Stimulated activated CD8-positive, alpha-beta memory T cell treated with anti-CD3 and anti-CD28 coated beads, Interleukin-12 subunit alpha, Interleukin-12 subunit beta, amount 100 ng/mL, for 4 hours (primary cell): ENCODE results near the gene ZDHHC11B.
"Not testable (repeated sequence)": the region's sequence is repeated elsewhere in the genome, so short reads cannot be mapped to it uniquely, and the experiment has no call there.

Experiments used
- DNase-seq: peaks from one replicate; pipeline ENCODE4 v3.0.0-alpha.2; 2020; ENCODE audit warnings: low read depth

The ZDHHC11B gene, protein sequence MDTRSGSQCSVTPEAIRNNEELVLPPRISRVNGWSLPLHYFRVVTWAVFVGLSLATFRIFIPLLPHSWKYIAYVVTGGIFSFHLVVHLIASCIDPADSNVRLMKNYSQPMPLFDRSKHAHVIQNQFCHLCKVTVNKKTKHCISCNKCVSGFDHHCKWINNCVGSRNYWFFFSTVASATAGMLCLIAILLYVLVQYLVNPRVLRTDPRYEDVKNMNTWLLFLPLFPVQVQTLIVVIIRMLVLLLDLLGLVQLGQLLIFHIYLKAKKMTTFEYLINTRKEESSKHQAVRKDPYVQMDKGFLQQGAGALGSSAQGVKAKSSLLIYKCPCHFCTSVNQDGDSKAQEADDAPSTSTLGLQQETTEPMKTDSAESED

DNA sequence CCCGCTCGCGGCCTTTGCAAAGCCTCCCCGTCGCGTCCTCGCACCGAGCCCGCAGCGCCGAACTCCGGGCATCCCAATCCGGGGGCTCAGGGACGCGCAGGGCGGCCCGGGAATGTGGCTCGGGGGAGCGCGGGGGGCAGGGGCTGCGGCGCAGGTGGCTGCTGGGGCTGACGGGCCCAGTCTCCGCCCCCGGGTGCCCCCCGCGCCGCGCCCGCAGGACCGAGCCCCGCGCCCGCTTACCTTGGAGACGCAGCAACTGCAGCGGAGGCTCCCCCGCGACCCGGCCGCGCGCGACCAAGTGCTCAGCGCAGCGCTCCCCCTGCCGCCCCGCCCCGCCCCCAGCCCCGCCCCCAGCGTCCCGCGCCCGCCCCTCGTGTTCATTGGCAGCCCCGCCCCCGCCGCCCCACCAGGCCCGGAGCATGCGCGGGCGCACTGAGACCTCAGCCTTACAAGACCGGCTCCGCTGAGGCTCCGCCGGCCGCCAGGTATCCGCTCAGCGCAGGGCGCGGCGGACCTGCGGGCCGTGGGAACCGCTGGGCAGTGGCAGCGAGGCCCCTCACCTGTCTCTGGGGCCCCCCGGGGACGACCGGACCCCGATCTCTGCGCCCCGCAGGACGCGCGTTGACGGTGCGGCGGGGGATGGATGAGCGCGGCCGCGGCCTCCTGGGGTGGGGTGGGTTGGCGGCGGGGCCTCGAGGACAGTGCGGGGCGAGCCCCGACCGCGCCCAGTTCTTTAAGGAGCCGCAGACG is at the start of gene ZDHHC11B:
Gene ZDHHC11B (minus strand): TSS at position 302 of the 750 bp plus-strand sequence. CDS start 17,810 bp downstream, outside the sequence.
- DNase-seq = peak; percentile 80

DNA sequence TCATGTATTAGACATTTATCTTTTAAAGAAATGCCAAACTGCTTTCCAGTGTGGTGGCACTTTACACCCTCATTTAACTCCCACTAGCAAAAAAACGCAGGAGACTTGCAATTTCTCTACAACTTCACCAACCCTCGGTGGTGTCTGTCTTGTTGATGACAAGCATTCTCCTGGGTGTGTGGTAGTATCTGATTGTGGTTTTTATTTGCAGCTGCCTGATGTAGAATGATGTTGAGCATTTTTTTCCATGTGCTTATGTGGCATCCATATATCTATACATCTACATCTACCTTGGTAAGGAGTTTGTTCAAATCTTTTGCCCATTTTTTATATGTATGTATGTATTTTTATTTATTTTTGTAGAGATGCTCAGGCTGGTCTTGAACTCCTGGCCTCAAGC is 49.5 kb upstream of the ZDHHC11B start:
- DNase-seq = not testable (repeated sequence)

DNA sequence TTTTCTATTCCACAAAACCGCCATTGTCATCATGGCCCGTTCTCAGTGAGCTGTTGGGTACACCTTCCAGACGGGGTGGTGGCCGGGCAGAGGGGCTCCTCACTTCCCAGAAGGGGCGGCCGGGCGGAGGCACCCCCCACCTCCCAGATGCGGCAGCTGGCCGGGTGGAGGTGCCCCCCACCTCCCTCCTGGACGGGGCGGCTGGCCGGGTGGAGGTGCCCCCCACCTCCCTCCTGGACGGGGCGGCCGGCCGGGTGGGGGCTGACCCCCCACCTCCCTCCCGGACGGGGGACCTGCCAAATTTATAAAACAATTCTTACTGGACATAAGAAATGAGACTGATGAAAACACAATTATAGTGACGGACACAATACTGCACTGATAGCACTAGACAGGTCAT is 43.7 kb upstream of the ZDHHC11B start:
- DNase-seq = not testable (repeated sequence)

DNA sequence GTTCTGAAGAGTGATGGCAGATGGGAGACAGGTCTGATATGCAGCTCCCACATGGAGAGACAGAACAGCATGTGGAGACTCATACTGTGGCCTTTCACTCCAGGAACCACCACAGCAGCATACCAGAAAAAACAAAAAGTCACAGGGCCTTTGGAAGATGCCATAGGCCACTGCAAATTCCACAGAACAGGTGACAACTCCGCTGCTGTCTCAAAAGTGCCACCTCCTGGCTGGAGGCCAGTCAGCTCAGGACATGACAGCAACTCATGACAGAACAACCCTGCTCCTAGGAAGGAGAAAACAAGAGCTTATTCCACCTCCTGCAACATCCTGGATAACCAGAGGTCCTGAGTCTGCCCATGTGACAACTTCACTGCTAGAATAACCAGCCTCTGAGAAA is 41.0 kb upstream of the ZDHHC11B start:
- DNase-seq = not testable (repeated sequence)

DNA sequence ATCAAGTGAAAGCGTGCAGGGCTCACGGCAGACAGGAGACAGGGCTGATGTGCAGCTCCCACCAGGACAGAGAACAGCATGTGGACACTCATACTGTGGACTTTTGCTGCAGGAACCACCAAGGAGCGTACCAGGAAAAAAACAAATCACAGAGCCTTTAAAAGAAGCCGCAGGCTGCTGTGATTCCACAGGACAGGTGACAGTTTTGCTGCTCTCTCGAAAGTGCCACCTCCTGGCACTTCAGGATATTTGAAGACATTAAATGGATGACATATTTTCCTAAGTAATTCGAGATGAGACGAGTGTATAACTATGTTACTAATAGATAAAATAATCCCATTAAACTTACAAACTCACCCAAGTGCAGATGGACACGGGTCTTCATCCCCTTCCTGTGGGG is 37.0 kb upstream of the ZDHHC11B start:
- DNase-seq = no peak

DNA sequence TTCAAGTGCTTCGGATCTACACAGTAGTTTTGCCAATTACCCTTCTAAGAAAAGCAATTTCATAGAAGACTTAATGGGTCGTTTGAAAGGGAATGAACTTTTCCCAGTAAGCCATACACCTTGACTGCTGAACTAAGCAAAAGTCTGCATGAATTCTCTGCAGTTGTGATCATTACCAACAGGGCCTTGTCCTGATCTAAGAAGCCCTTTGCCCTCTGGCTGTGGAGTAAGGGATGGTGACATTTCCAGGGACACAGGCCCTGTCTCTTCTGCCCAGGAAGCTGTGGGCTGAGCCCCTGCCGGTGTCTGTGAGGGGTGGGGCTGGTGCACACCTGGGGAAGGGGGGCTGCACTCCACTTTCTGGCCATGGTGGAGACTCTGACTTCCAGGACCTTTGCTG is 35.7 kb upstream of the ZDHHC11B start:
- no peak for DNase-seq

DNA sequence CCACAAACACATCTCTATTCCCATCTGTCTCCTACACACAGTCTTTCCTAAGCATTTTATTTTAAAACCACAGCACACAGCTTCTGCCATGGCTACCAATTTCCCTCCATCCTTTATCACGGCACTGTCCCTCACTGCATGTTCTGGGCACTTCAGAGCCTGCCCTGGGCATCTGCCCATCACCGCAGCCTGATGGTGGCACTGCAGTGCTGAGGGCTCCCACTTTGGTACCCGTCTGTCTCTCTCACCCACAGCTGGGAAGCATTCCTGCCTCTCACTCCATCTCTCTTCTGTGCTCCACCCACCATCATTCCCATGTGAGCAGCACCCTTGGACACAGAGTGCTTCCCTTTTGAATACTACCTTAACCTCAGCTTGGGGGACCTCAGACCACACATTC is 34.5 kb upstream of the ZDHHC11B start:
- DNase-seq = no peak

DNA sequence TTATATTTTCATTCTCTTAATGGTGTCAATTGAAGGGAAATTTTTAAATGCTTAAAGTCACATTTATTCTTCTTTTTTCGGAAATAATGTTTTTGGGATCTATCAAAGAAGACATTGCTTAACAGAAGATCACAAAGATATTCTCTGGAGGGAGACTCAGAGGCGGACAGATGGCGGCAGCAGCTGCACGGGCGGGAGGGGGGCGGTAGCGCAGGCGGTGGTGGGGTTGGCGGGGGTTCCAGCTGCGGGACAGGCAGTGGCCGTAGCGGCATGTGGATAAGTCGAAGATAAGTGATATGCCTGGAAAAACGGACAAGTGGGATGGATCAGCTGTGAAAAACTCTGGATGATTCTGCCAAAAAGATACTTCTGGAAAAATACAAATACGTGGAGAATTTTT is 31.6 kb upstream of the ZDHHC11B start:
- DNase-seq = no peak

DNA sequence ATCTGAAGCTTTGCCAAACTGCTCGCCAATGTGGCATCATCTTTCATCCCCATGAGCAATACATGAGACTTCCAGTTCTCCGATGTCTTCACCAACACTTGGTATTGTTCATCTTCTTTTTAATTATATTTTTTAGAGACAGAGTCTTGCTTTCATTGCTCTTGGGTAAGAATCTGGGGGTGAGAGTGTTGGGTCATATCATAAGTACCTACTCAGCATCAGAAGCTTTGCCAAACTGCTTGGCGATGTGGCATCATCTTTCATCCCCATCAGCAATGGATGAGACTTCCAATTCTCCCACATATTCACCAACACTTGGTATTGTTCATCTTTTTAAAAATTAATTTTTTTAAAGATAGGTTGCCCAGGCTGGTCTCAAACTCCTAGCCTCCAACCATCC is 30.9 kb upstream of the ZDHHC11B start:
- no peak for DNase-seq

DNA sequence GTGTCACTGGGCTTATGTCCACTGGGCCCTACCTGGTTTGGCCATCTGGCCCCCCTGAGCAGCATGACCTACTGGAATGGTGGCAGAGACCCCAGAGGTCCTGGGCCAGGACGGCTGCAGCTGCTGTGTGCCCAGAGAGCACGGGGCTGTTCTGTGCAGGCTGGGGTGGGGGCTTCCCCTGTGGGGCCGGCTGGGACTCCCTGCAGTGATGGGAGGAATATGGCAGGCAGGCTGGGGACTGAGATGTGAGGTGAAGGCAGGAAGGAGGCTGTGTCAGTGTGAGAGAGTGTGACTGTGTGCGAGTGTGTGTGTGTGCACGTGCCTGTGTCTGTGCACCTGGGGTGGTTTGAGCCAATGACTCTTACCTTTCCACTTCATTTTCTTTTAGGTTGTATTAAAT is 29.0 kb upstream of the ZDHHC11B start:
- not testable (repeated sequence) for DNase-seq

DNA sequence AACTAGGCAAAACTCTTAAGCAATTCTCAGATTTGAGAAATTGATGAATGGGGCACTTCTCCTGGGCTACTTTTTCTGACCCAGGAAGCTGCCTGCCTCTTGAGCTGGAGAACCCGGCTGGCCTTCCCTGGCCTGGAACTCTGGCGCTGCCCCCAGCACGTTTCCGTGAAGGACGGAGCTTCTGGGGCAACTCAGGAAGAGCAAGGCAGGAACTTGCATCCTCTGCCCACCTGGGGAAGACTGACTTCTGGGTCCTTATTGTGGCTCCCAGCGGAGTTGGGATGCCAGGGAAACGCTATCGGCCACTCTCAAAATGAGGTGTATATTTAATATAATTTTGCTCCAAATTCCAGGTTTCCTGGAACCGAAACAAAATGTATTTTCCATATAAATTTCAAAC is 26.9 kb upstream of the ZDHHC11B start:
- not testable (repeated sequence) for DNase-seq

DNA sequence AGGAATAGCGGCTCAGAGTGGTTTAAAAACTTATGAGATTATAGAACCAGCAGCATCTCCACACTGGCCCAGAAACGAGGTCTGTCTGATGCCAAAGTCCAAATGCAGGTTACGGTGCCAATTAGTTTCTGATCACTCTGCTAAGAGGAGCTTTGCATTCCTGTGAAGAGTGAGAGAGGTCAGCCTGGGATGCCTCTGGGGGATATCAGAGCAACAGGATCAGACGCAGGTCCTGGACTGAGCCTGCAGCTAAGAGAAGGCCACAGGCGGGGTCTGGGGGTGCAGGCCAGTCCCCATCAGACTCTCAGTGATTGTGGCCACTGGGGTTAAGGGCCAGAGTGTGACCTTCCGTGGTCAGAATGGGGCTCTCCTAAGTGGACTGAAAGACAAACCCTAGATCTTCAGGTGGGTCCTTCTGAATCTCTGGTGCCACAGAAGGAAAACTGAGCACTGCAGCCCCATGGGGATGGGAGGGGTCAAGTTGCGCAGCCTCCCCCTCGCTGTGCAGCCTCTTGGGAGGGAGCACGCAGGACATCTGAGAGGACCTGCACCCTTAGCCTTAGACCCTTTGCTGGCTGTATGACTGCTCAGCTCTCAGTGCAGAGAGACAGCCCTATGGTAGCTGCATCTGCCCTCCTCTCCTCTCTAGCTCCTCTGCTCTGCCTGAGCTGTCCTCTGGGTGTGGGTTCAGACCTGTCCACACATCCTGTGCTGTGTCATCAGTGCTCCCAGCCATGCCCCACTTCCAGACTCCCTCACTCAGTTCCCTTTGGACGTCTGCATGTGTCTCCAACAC is 23.4 kb upstream of the ZDHHC11B start:
- not testable (repeated sequence) for DNase-seq

DNA sequence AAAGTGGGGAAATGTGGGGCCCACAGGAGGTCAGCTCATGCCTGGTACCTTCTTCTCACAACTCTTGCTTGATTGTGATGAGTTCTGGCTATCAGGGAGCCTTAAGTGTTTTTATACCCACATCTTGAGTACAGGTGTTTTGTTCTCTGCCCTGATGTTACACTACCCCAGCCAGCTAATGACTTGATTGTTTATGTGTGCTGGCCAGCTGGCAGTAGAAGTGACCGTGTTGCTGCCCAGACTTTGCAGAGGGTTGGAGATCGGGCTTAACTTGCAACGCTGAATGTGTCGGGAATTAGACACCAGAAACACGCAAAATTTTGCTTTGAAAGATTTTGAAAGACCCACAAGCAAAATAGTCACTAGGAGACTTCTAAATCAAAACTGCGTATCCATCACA is 16.9 kb upstream of the ZDHHC11B start:
- no peak for DNase-seq

DNA sequence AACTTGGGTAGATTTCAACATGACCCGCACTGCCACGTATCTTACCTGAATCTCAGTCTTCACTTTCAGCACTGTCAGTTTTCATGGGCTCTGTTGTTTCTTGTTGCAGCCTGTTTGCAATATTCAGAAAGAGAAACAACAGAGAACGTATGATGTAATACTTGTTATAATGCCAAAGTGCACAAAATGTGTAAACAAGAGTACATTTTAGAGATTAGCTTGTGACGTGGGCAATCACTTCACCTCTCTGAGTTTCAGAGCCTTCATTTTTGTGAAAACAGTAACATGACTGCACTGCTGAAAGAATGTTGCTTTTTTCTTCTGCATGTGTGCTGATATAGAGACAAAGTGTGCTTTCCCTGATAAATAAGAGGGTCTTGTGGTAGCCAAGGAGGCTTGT is 16.5 kb upstream of the ZDHHC11B start:
- not testable (repeated sequence) for DNase-seq

DNA sequence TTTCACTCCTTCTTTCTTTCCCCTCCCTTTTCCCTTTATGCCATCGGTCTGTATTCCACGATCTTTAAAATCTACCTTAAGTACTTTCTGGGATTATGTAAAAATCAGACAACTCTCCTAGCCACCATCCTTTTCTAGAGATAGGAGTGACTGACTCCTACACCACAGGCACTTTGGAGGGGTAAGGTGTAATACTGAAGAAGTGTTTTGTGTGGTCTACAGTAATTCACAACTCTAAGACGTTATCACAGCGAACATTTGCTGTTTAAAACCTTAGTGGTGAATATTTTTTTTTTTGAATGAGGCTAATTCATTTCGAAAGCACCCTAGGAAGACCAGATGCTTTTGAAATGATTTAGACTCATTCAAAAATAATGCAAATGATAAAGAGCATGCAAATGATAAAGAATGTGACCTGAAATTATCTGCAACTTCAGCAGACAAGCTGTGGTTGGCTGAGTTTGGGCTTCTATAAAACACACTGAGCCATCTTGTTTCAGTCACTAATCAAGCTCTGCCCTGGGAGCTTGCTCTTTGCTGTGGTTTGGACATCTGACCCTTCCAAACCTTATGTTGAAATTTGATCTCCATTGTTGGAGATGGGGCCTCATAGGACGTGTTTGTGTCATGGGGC is 14.1 kb upstream of the ZDHHC11B start:
- not testable (repeated sequence) for DNase-seq

DNA sequence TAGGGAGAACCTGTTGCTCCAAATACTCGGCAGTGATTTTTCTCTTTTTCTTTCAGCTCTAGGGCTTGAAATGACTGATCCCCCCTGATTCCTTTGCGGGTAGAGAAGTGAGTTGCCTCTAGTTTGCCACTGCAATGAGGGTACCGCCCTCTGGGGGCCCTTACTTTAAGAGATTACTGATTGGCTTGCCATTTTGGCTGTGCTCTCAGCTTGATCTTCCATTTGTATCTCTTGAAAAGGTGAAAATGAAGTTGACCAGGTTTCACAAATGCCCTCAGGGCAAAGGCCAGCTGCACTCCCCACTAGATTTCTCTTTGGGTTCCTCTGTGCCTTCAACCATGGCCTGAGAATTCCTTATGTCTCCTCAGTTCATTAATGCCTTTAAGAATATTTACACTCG is 13.5 kb upstream of the ZDHHC11B start:
- DNase-seq = not testable (repeated sequence)

DNA sequence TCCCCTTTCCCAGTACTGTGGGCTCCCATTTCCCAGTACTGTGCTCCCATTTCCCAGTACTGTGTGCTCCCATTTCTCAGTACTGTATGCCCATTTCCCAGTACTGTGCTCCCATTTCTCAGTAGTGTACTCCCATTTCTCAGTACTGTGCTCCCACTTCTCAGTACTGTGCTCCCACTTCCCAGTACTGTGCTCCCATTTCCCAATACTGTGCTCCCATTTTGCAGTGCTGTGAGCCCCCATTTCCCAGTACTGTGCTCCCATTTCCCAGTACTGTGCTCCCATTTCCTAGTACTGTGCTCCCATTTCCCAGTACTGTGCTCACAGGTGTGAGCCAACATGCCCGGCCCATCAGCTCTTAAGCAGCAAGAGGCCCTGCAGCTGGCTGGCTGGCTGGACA is 11.3 kb upstream of the ZDHHC11B start:
- not testable (repeated sequence) for DNase-seq

DNA sequence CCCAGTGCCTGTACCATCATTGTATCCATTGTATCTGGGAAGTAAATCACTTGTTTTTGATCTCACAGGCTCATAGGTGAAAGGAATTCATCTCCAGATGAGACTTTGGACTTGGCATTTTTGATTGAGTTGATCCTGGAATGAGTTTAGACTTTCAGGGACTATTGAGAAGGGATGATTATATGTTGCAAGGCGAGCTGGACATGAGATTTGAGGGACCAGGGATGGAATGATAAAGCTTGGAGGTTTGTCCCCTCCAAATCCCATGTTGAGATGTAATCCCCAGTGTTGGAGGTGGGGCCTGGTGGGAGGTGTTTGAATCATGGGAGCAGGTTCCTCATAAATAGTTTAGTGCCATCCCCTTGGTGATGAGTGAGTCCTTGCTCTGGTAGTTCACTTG is 10.4 kb upstream of the ZDHHC11B start:
- not testable (repeated sequence) for DNase-seq

DNA sequence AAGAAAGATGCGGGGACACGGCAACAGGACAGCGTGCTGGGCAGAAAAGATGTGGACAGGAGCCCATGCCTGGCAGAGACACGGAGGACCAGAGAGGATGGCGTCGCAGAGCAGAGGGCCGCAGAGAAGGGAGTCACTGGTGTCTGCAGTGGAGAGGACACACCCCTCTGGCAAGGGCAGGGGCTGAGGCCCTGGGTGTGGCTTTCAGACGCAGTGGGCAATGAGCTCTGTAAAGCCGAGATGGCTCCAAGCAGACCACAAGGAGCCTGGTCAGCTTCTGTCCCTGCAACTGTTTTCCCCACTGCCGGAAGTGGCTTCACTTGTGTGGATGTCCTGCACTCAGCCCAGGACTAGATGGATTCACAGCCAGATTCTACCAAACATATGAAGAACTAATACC is 4.2 kb upstream of the ZDHHC11B start:
- DNase-seq = not testable (repeated sequence)

DNA sequence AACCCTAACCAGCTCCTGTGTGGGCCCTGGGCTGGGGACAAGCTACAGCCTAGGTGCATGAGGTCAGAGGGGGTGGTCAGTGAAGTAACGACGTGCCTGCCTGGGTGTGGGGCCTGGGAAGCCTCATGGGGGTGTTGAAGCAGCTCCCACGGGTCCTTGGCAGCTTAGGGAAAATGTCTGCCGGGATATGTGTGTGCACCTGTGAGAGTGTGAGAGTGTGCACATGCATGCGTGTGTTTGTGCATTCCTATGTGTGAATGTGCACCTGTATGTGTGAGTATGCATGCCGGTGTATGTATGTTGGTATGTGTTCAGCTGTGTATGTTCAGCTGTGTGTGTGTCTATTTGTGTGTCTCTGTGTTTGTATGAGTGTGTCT is 3.3 kb upstream of the ZDHHC11B start:
- DNase-seq = not testable (repeated sequence)

DNA sequence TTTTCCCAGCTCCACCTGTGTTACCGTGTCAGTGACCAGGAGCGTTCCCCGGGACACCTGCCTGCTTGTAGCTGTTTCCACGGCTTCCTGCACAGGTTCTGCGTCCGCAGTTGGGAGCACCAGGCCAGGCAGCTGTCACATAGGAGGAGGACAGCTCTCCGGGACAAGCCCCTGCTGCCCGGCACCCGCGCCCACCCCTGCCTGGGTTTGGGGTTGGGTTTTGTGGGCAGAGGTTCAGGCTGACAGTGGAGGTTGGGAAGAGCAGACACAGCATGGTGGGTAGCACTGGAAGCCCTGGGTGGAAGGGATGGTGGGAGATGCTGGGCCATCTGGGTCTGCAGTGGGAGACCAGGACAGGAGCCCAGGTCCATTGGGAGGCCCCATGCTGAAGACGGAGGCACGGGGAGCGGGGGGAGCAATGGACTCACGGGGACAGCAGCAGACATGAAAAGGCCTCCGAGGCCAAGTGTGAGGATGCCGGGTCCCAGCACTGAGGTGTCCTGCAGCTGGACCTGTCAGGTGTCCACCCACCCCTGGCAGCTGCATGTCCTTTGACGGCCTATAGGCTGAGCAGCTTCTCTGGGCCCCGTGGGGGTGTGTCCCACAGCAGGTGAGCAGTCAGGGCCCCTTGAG is 2.8 kb upstream of the ZDHHC11B start:
- not testable (repeated sequence) for DNase-seq
